GM12873 (cell line): Measurements from ENCODE around the gene FH.
A peak's percentile ranks its signal among the peaks of the same experiment; 100 is the strongest.

ENCODE experiments used
- CTCF ChIP-seq: IDR thresholded peaks from 2 replicates; pipeline ENCODE4 v1.5.1; 2012; ENCODE audit warnings: low read depth, mild to moderate bottlenecking, moderate library complexity, low read length, control low read depth; ENCODE audit not compliant: insufficient read depth; ENCODE audit errors: missing control alignments

FH gene

DNA sequence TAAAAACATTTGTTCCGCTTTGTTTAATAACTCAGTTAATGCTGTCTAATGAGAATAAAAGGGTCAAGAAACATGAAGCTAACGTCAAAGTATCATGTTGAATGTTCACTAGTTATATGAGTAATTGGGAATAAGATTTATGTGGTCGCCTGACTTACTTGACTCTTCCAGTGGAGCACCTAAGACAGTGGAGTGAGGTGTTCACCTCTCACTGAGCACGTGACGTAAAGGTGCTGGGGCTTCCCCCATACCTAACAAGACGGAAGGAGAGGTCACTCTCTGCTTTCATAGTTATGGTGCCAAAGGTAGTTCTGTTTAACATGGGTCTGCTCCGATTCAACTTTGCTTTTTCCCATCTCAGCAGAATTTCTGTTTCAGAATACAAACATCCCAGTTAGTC lies 13.3 kb upstream of the FH start:
- no peak for TF ChIP-seq CTCF

- TF ChIP-seq CTCF, result no peak
These were observed 12.6 kb upstream of the FH start, which contains the start of gene KMO for GRCh38 chr1:241532162-241532531. KMO (plus strand) TSS chr1:241532378; CDS start chr1:241532445, 67 bp downstream.

DNA sequence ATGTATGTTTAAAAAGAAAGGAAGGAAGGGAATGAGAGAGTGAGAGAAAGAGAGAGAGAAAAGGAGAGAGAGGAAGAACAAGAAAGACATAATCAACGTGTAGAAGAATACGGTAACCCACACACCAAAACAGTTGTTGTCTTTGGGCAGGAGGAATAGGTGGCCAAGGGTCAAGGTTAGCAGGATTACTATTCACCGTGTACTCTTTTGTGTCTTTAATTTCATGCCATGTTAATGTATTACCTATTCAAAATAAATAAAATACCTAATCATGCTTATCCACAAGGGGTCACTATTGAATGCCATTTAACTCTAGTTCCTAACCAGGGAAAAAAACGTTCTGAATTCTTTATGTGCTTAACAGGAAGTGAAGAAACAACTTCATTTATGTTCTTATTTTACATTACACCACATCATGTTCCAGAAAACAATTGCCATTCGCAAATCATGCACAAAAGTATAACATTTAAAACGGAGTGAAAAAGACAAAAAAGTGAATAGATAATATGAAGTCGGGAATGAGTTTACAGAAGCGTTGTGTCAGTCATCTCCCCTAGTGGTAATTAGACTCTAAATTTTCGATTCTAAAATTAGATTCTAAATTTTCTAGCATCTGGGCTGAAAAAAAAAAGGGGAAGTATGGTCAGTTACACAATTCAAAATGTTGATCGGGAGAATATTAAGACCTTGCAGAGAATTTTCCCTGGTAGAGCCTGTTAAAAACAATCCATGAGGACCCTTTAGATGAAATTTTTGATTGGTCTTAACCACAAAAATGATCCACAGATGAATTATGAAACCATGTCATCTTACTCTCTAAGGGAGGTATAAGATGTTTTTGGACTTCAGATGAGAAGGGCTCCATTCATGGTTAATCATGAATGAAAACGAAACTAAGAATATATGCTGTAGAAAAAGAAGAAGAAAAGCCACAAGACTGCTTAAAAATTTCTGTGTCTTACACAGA lies 11.9 kb upstream of the FH start:
- peak; percentile 41 for TF ChIP-seq CTCF

GRCh38 chr1:241527146-241527545 lies 7.6 kb upstream of the FH start:
- TF ChIP-seq CTCF, result no peak

GRCh38 chr1:241525026-241525425 lies 5.5 kb upstream of the FH start:
- no peak for TF ChIP-seq CTCF

DNA sequence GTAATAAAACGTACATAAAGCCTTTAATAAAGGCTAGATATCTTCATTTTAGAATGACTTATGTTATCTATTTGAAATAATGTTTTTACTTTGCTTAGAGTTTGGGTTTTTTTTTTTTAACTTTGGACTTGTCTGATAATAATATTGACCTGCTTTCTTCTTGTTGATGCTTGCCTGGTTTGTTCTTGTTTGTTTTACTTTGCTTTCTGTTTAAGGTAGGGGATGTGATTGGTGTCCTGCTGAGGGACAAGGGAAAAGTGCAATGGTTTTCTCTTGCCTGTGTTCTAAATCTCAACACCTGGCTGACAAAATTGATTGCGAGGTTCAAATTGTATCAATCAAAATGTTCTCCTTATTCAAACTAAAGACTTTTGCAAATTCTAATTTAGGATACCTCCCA lies 2.2 kb upstream of the FH start:
- no peak for TF ChIP-seq CTCF

- TF ChIP-seq CTCF, result no peak
These were observed 518 bp upstream of the FH start for GRCh38 chr1:241520080-241520465.
